ENCODE data around the gene STX5. TPM values are rescaled to one million over a fixed set of nuclear protein-coding genes. Genes with fewer than 3 reads are reported as not detected.

Gene STX5
- total and polyA plus RNA-seq, 9 of the 15 experiments (the other 6 are each of a cell fraction or from before 2014, with no cell fraction given) = 2.8 to 28.6 (median 23.7) TPM

DNA sequence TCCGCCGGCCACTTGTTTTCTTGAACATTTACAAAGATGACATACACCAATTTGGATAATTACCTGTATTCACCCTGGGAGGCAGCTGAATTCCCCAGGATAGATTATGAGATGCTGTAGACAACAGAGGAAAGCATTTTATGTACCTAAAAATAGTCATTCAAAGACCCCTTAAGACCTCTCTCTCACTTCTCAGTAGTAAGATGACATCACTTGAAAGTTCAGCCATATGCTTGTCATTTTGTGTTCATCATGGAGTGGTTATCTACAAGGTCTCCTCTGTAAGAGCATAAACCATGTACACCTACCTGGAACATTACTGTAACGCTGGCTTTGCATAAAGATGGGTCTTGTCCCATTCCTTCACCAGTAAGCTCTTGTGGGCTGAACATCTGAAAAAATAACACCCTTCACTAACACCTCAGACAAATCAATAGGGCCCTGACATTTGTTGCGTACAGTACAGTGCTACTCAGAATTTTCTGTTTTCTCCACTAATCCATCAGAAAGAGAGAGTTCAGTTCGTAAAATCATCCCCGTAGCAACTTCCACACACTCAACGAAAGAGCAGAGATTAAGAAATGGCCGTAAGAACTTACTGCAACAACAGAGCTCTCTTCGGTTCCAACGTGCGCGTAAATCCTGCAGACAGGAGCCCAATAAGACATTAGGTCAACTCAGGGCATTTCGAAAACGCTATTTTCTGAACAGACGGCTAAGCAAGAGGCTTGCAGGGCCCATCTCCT lies 23.1 kb upstream of the STX5 start (continued):
- TF ChIP-seq HDAC1 (IDR thresholded peaks at IDR 0.05) (peak in 1 of 2 experiments; percentile 10; a peak in 1 of 4 replicates), SMARCA4 (IDR thresholded peaks at IDR 0.05) (0 out of 2 replicates have a peak, but pooled peaks have one; percentile 2), HMG20B (CRISPR knock-in tag; IDR thresholded peaks at IDR 0.05) (peak; percentile 31; the same call in 1 of the 2 replicates), ZNF24 (IDR thresholded peaks at IDR 0.05) (no peak), TAL1 (IDR thresholded peaks at IDR 0.05) (no peak), NR3C1 (CRISPR knock-in tag; IDR thresholded peaks at IDR 0.05) (peak; percentile 44; the same call in 1 of the 2 replicates), KLF10 (CRISPR knock-in tag; IDR thresholded peaks at IDR 0.05) (0 out of 2 replicates have a peak, but pooled peaks have one; percentile 15), TCF7 (IDR thresholded peaks at IDR 0.05; ENCODE audit: borderline replicate concordance) (no peak), ZNF224 (CRISPR knock-in tag; IDR thresholded peaks at IDR 0.05) (peak; percentile 84; the same call in 1 of the 2 replicates), NKRF (IDR thresholded peaks at IDR 0.05; ENCODE audit: borderline replicate concordance) (peak; percentile 13; the same call in 1 of the 2 replicates), NCOR1 (IDR thresholded peaks at IDR 0.05) (peak; percentile 10; the same call in 1 of the 2 replicates), CREB5 (CRISPR knock-in tag; IDR thresholded peaks at IDR 0.05) (0 out of 2 replicates have a peak, but pooled peaks have one; percentile 17), NR2C2 (CRISPR knock-in tag; IDR thresholded peaks at IDR 0.05) (no peak), NR2C2 (tag; IDR thresholded peaks at IDR 0.05) (no peak), U2AF1 (optimal IDR thresholded peaks at IDR 0.05; ENCODE audit: low read depth, low read length) (peak; percentile 42), CREM (IDR thresholded peaks at IDR 0.05; ENCODE audit: low read depth) (peak; percentile 14; the same call in 1 of the 2 replicates), MYBL2 (IDR thresholded peaks at IDR 0.05; ENCODE audit: low read depth) (no peak), MYBL2 (CRISPR knock-in tag; IDR thresholded peaks at IDR 0.05; ENCODE audit: borderline replicate concordance) (no peak), CEBPB (tag; IDR thresholded peaks at IDR 0.05) (no peak), ZNF436 (CRISPR knock-in tag; IDR thresholded peaks at IDR 0.05) (0 out of 2 replicates have a peak, but pooled peaks have one; percentile 20)
- TF ChIP-seq, protein P1, sequence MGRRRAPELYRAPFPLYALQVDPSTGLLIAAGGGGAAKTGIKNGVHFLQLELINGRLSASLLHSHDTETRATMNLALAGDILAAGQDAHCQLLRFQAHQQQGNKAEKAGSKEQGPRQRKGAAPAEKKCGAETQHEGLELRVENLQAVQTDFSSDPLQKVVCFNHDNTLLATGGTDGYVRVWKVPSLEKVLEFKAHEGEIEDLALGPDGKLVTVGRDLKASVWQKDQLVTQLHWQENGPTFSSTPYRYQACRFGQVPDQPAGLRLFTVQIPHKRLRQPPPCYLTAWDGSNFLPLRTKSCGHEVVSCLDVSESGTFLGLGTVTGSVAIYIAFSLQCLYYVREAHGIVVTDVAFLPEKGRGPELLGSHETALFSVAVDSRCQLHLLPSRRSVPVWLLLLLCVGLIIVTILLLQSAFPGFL (CRISPR knock-in tag; IDR thresholded peaks at IDR 0.05) = 0 out of 2 replicates have a peak, but pooled peaks have one; percentile 65

All from K562 (cell line).